ENCODE results near the gene OR5K4. TPM values are rescaled to one million over a fixed set of nuclear protein-coding genes. Genes with fewer than 3 reads are reported as not detected.

The OR5K4 gene, protein sequence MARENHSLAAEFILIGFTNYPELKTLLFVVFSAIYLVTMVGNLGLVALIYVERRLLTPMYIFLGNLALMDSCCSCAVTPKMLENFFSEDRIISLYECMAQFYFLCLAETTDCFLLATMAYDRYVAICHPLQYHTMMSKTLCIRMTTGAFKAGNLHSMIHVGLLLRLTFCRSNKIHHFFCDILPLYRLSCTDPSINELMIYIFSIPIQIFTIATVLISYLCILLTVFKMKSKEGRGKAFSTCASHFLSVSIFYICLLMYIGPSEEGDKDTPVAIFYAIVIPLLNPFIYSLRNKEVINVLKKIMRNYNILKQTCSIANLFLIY
- not detected for total RNA-seq

DNA sequence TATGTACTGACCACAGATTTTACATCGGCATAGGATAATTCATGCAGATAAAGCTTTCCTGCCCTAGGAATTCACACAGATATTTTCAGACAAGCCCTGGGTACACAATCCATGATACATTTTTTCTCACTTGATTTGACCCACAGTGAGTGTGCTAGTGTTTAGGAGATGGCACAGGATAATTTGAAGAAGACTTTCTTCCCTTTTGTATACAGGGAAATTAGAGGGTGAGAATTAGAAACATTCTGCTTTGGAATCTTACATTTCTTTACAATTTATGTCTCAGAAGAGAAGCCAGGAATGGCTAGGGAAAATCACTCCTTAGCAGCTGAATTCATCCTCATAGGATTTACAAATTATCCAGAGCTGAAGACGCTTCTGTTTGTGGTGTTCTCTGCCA, at the start of gene OR5K4:
TSS of gene OR5K4 (plus strand) at position 301 of the 400 bp plus-strand sequence. CDS start at position 301, 0 bp downstream.
- DNase-seq (ENCODE audit: low spot score) = no peak
- intact Hi-C loops (cut with DNase I) = no loop called here
- ATAC-seq = no peak

DNA sequence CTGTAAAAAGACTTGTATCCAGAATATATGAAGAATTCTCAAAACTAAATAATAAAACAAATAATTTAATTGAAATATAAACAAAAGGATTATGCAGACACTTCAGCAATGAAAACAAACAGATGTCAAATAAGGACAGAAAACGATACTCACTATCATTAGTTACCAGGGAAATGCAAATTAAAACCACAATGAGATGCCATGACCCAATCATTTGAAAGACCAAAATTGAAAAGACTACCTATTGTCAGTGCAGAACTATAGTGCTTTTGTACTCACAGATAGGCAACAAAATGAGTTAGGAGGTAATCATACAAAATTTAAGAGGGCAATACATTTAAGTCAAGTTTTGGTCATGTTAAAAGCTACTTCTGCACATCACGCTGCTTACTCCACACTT, 31.6 kb upstream of the OR5K4 start:
- DNase-seq (ENCODE audit: low spot score) = no peak
- intact Hi-C loops (cut with DNase I) = loop anchor here (10.0 kb wide), 1 partner anchor 287 kb away; the partner anchor contains the start of gene GABRR3
- ATAC-seq = no peak

DNA sequence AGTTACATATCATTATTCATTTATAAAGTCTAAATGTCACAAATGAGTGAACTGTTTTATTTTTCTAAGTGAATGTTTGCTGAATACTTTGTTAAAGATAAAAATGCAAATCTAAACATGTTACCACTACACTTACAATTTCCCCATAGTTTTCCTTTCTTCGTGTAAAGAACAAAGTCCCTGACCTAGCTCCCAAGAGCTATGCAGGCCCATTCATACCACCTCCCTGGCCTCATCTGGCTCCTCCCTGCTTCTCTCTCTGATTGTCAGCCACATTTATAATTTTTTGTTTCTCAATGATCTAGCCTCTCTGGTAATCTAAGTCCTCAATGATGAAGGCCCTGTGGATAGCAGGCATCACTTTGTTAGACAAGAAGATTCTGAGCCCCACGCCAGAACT, 31.0 kb upstream of the OR5K4 start:
- intact Hi-C loops (cut with DNase I) = loop anchor here (10.0 kb wide), 1 partner anchor 288 kb away; the partner anchor contains the start of gene GABRR3
- ATAC-seq (no peak), DNase-seq (ENCODE audit: low spot score) (no peak)

DNA sequence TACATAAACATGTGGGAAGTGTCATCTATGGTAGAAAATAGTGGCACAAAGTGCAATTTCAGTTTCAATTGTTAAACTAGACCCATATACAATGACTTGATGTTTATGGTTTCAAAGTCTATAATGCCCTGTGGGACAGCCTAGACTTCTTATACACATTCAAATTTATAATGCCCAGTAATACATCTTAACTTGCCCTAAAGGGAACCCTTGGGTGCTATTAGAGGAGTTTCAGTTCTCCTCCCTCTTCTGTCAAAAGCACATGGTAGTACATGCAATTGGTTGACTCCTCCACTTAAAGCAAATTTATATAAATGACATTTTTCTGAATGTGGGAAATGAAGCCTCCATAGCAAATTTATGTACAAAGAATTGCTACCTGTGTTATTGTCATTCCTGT, 30.2 kb upstream of the OR5K4 start:
- ATAC-seq (no peak), DNase-seq (ENCODE audit: low spot score) (no peak)
- intact Hi-C loops (cut with DNase I) = loop anchor here (10.0 kb wide), 1 partner anchor 289 kb away; the partner anchor contains the start of gene GABRR3

DNA sequence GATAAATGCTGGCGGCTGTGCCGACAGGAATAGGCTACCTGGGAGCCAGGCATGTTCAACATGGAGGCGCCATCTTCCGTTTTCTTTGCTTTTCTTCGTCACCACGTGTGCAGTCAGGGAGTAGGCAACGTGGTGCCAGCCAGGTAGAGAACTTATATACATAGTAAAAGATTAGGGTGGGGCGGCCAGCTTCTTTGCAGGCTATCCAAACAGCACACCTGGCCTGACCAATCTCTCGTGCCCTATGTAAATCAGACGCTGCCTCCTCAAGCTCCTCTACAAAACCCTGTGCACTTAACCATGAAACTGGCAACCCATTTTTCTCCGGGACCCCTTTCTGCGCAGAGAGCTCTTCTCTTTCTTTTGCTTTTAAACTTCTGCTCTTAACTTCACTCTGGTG, 28.6 kb upstream of the OR5K4 start:
- intact Hi-C loops (cut with DNase I) = loop anchor here (10.0 kb wide), 1 partner anchor 290 kb away; the partner anchor contains the start of gene GABRR3

DNA sequence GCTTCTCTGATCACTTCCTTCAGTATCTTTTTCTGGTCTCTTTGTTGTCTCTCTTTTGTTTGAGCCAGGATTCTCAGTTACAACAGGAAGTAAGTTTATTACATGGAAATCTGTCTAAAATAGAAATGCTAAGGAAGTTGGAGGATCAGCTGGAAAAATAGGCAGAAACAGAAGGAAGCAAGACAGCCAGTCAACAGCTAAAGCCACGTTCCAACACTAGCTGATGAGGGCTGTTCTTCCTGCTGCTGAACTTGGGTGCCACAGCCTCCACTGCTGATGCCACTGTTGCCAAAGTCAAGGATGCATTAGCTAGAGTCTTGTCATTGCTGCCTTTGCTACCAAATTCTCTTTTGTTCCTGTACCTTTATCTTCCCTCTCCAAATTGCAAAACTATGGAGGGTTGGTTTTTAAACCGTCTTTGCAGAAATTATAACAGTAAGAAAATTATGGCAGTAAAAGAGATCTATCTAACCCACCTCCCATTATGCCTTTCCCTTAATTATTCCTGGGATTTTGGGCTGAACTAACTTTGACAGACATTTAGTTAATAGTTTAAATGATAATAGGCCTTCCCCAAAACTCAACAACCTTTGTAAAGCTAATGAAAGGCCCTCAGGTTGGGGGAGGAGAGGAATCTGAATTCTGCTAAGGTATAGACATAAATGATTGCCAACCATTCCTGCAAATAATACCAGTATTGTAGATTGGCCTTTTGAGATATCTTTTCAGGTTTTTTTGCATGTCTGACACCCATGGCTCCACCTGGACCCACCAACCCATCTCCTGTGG, 27.4 kb upstream of the OR5K4 start:
- intact Hi-C loops (cut with DNase I) = loop anchor here (10.0 kb wide), 1 partner anchor 291 kb away; the partner anchor contains the start of gene GABRR3
- ATAC-seq (no peak), DNase-seq (ENCODE audit: low spot score) (no peak)

More for the DNA sequence above, 28.6 kb upstream of the OR5K4 start:
- no peak for DNase-seq (ENCODE audit: low spot score)
- no peak for ATAC-seq

- intact Hi-C loops (cut with DNase I) = loop anchor here (10.0 kb wide), 1 partner anchor 292 kb away; the partner anchor contains the start of gene GABRR3
- ATAC-seq (no peak), DNase-seq (ENCODE audit: low spot score) (no peak)
Observed at GRCh38 chr3:98326945-98327344, 26.7 kb upstream of the OR5K4 start.

DNA sequence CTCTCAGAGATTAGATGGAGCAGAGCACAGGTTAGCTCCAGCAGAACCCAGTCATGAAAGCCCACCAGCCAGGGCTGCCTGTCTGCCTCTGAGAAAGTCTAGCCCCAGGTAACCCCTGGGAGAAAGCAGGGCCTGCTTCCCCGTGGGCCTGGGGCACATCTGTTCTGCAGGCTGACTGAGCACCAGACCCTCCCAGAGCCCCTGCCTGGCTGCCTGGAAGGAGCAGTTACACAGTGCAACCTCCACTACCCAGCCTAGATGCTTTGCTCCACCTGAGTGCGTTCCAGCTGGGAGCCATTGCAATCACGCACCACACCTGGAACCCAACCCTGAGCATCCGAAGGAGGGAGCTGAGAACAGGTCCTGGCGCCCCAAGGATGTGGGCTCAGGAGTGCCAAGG, 24.7 kb upstream of the OR5K4 start:
- intact Hi-C loops (cut with DNase I) = loop anchor here (10.0 kb wide), 1 partner anchor 294 kb away; the partner anchor contains the start of gene GABRR3
- DNase-seq (ENCODE audit: low spot score) = no peak

DNA sequence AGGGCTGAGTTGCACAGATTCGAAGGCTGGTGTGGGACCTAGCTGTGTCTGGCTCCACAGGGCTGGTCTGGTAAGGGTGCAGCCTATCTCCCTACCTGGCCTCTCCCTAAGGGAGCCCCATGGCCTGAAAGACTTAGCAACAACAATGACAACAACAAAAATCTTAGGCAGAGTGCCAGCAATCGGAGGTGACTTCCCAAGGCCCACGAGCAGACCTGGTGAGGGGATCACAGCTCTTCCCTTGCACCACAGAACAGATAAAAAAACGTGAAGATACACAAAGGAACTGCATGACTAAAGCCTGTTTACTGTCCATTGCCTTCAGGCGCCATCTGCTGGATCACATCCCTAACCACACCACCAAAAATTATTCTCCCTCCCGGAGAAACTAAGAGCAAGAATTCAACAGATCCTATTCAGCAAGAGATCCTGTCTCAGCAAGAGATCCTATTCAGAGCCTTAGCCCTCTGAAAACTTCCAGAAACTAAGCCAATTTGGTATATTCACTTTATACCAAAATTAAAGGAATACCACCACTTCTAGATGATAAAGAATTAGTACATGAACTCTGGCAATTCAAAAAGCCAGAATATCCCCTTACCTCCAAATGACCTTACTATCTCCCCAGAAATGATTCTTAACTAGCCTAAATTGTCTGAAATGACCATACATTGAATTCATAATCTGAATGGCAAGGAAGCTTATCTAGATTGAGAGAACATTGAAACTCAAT, 24.1 kb upstream of the OR5K4 start:
- intact Hi-C loops (cut with DNase I) = loop anchor here (10.0 kb wide), 1 partner anchor 295 kb away; the partner anchor contains the start of gene GABRR3
- DNase-seq (ENCODE audit: low spot score) (no peak), ATAC-seq (peak; percentile 42)

More for the DNA sequence above, 24.7 kb upstream of the OR5K4 start:
- ATAC-seq = no peak

DNA sequence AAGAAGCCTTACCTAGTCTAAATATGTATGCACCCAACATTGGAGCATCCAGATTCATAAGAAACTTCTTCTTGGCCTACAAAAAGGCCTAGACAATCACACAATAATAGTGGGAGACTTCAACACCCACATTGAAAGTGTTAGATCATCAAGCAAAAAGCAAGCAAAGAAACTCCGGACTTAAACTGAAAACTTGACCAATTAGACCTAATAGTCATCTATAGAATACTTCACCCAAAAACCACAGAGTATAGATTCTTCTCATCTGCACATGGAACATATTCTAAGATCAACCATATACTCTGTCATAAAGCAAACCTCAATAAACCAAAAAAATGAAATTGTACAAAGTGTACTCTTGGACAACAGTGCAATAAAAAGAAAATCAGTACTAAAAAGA, 22.3 kb upstream of the OR5K4 start:
- intact Hi-C loops (cut with DNase I) = no loop called here
- no peak for ATAC-seq
- DNase-seq (ENCODE audit: low spot score) = no peak

GRCh38 chr3:98333989-98334606, 19.6 kb upstream of the OR5K4 start:
- ATAC-seq (no peak), DNase-seq (ENCODE audit: low spot score) (no peak)
- intact Hi-C loops (cut with DNase I) = no loop called here

GRCh38 chr3:98339031-98339430, 14.6 kb upstream of the OR5K4 start:
- DNase-seq (ENCODE audit: low spot score) (no peak), ATAC-seq (no peak)
- intact Hi-C loops (cut with DNase I) = no loop called here

GRCh38 chr3:98341758-98342157, 11.9 kb upstream of the OR5K4 start:
- no peak for DNase-seq (ENCODE audit: low spot score)
- intact Hi-C loops (cut with DNase I) = no loop called here
- ATAC-seq = no peak

DNA sequence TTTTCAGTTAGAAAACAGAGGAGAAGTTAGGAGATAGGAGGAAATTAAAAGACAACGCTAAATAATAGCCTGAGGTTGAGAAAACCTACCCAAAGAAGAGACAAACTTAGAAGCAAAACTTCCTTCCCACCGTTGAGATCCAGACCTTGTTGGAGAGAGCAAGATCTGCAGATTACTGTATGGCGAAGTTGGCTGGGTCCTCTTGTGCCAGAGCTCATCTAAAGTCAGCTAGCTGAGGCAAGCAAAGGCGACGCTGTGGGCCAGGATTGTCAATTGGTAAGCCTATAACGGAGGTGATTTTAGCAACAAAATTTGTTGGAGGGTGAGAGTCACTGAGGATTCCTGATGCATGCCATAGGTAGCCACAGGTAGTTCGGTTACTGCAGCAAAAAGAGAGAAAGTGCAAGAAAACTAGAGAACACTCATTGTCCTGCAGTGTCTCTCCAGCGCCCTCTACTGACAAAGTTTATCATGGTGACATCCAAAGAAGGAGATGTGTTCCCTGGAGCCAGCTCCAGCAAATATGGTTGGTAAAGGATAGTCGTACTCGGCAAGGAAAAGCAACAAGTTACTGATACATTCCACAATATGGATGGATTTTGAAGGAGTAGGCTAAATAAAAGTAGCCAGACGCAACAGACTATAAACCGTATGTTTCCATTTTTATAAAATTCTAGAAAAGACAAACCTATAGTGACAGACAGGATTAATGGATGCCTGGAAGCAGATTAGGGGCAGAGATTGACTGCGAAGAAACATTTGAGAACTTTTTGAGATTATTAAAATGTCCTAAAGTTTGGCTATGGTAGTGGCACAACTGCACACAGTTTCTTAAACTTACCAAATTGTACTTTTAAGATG, 9.8 kb upstream of the OR5K4 start:
- ATAC-seq (no peak), DNase-seq (ENCODE audit: low spot score) (no peak)
- intact Hi-C loops (cut with DNase I) = no loop called here

GRCh38 chr3:98350082-98350481, 3.6 kb upstream of the OR5K4 start:
- no peak for ATAC-seq
- intact Hi-C loops (cut with DNase I) = no loop called here
- DNase-seq (ENCODE audit: low spot score) = no peak

GRCh38 chr3:98359250-98359649, 5.6 kb downstream of the OR5K4 start:
- intact Hi-C loops (cut with DNase I) = no loop called here
- ATAC-seq (no peak), DNase-seq (ENCODE audit: low spot score) (no peak)

- intact Hi-C loops (cut with DNase I) = no loop called here
- DNase-seq (ENCODE audit: low spot score) (no peak), ATAC-seq (no peak)
Observed at GRCh38 chr3:98359993-98360675, 6.5 kb downstream of the OR5K4 start.
